ENCODE measurements around the gene PIGQ. TPM values are rescaled to one million over a fixed set of nuclear protein-coding genes. Genes with fewer than 3 reads are reported as not detected.
A peak's percentile ranks its signal among the peaks of the same experiment; 100 is the strongest.

PIGQ gene
- total RNA-seq, 1 experiment from 2014 or later = 72.5 TPM

DNA sequence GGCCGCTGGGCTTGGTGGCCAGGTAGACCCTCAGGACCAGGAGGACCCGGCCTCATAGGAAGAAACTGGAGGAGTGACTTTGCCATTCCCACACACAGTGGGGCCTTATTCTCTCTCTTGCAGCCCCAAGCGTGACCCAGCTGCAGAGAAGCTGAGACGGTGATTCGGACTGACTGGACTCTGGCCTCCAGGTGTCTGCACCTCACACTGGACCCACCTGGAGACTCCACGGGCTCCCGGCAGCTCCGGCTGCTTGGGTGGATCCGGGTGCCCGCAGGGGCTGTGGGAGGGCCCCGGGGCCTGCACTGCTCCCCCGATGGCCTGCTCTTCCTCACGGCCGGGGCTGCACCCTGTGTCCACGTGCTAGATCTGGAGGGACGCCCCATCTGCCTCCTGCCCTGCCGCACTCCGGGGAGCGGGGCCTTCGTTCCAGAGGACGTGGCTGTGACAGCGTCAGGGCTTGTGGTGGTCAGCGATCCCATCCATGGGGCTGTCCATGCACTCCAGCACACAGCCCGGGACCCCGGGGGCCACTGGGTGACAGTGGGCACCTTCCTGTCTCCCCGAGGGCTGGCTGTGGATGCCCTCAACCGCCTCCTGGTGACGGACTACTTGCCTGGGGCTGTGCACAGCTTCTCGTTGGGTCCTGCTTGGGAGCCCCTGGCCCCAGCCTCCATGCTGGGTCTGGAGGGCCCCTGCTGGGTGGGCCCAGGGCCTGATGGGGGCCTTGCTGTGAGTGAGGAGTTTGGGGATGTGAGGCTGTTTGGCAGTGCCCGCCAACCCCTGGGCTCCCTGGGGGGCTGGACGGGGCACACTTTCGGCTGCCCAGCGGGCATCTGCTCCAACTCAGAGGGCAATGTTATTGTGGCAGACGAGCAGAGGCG, 2.2 kb upstream of the PIGQ start:
- no TSS peak for BruUV-seq (replicated peaks)
- no peak overlapping the region for H3K27ac ChIP-seq
- no peak overlapping the region for H2AFZ ChIP-seq
- H3K9me2 ChIP-seq (ENCODE audit: insufficient read depth) = no peaks in the 10 kb centered on the region
- H3K79me2 ChIP-seq (ENCODE audit: low read depth) = peaks cover 17% of the 10 kb centered on the region
- no peaks in the 10 kb centered on the region; the same call in 1 of the 2 replicates for H3F3A ChIP-seq (ENCODE audit: insufficient read depth, low read depth)
- no peaks in the 10 kb centered on the region for H3K9me3 ChIP-seq (ENCODE audit: insufficient read depth, low read depth)
- no peak for TF ChIP-seq EZH2 (IDR thresholded peaks at IDR 0.05; ENCODE audit: low read depth)
- no peaks in the 10 kb centered on the region for H3K27me3 ChIP-seq (ENCODE audit: insufficient read depth, low read depth)
- H3K36me3 ChIP-seq (ENCODE audit: low read depth) = no peaks in the 10 kb centered on the region
- CTCF ChIA-PET = no interaction called here
- POLR2A ChIA-PET (ENCODE audit: unreplicated experiment) = no interaction called here
- no peak overlapping the region for H3K4me3 ChIP-seq
- peaks cover 15% of the 10 kb centered on the region for H3K4me1 ChIP-seq (replicated peaks; ENCODE audit: insufficient read depth)
- peaks cover 5% of the 10 kb centered on the region; the same call in 1 of the 2 replicates for H4K20me1 ChIP-seq (ENCODE audit: insufficient read depth)
- intact Hi-C loops (cut with micrococcal nuclease; ENCODE audit: unreplicated experiment) = loop anchor here (2.0 kb wide), 1 partner anchor 33 kb away; no protein-coding TSS in a partner anchor
- no peak for DNase-seq
- H3K4me2 ChIP-seq = no peak overlapping the region

DNA sequence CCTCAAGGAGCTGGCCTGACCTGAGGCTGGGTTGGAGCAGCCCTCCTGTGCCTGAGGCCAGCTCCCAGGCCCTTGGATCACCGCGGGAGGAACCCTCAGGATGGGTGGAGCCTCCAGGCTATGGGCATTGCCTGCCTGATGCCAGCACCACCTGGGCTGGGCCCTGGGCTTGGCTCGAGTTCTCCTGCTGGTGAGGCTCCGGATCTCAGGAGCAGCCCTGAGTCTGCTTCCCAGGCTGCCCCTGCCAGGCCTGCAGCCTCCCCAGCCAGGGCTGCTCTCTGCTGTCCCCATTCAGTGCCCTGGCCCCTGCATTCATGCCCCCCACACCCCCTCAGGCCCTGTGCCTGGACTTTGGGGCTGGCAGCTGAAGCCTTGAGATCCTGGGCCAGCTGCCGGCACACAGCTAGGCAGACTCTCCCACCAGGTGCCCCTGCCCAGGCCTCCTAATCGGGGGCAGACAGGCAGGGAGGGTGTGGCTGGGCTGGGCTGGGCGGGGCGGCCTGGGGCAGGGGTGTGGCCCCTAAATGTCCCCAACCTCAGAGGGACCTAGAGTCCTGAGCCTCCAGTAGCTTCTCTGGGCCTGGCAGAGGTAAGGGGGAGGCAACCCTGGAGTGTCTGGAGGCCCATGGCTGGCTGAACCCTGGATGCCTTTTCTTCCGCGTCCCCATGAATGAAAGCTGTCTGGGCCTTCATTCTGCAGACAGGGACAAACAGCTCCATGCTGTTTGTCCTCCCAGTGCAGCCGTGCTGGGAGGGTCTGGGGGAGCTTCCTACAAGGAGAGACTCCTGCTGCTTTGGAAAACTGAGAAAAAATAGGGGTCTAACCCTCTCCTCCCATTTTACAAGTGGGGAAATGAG, 1.1 kb upstream of the PIGQ start:
- no peaks in the 10 kb centered on the region for H3K9me3 ChIP-seq (ENCODE audit: insufficient read depth, low read depth)
- peaks cover 5% of the 10 kb centered on the region; the same call in 1 of the 2 replicates for H4K20me1 ChIP-seq (ENCODE audit: insufficient read depth)
- no peaks in the 10 kb centered on the region; the same call in 1 of the 2 replicates for H3F3A ChIP-seq (ENCODE audit: insufficient read depth, low read depth)
- peaks cover 11% of the 10 kb centered on the region for H3K4me1 ChIP-seq (replicated peaks; ENCODE audit: insufficient read depth)
- H3K79me2 ChIP-seq (ENCODE audit: low read depth) = peaks cover 17% of the 10 kb centered on the region
- H3K9me2 ChIP-seq (ENCODE audit: insufficient read depth) = no peaks in the 10 kb centered on the region
- H3K27ac ChIP-seq = no peak overlapping the region
- CTCF ChIA-PET = no interaction called here
- intact Hi-C loops (cut with micrococcal nuclease; ENCODE audit: unreplicated experiment) = loop anchor here (2.0 kb wide), 1 partner anchor 34 kb away; no protein-coding TSS in a partner anchor
- no peak overlapping the region for H2AFZ ChIP-seq
- peak overlapping the region; percentile 87 for H3K4me2 ChIP-seq
- POLR2A ChIA-PET (ENCODE audit: unreplicated experiment) = interaction anchor here (0.6 to 0.9 kb wide), 2 partner anchors 33 to 113 kb away, joined by 5 to 7 read pairs; no protein-coding TSS in a partner anchor
- TF ChIP-seq, protein P1, sequence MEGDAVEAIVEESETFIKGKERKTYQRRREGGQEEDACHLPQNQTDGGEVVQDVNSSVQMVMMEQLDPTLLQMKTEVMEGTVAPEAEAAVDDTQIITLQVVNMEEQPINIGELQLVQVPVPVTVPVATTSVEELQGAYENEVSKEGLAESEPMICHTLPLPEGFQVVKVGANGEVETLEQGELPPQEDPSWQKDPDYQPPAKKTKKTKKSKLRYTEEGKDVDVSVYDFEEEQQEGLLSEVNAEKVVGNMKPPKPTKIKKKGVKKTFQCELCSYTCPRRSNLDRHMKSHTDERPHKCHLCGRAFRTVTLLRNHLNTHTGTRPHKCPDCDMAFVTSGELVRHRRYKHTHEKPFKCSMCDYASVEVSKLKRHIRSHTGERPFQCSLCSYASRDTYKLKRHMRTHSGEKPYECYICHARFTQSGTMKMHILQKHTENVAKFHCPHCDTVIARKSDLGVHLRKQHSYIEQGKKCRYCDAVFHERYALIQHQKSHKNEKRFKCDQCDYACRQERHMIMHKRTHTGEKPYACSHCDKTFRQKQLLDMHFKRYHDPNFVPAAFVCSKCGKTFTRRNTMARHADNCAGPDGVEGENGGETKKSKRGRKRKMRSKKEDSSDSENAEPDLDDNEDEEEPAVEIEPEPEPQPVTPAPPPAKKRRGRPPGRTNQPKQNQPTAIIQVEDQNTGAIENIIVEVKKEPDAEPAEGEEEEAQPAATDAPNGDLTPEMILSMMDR (conservative IDR thresholded peaks at IDR 0.05) = no peak
- TF ChIP-seq EZH2 (IDR thresholded peaks at IDR 0.05; ENCODE audit: low read depth) = no peak
- peak overlapping the region; percentile 66; the same call in 1 of the 2 replicates for H3K4me3 ChIP-seq
- H3K36me3 ChIP-seq (ENCODE audit: low read depth) = no peaks in the 10 kb centered on the region
- DNase-seq = peak in 1 of 2 experiments; percentile 58
- BruUV-seq (replicated peaks) = no TSS peak
- H3K27me3 ChIP-seq (ENCODE audit: insufficient read depth, low read depth) = no peaks in the 10 kb centered on the region

DNA sequence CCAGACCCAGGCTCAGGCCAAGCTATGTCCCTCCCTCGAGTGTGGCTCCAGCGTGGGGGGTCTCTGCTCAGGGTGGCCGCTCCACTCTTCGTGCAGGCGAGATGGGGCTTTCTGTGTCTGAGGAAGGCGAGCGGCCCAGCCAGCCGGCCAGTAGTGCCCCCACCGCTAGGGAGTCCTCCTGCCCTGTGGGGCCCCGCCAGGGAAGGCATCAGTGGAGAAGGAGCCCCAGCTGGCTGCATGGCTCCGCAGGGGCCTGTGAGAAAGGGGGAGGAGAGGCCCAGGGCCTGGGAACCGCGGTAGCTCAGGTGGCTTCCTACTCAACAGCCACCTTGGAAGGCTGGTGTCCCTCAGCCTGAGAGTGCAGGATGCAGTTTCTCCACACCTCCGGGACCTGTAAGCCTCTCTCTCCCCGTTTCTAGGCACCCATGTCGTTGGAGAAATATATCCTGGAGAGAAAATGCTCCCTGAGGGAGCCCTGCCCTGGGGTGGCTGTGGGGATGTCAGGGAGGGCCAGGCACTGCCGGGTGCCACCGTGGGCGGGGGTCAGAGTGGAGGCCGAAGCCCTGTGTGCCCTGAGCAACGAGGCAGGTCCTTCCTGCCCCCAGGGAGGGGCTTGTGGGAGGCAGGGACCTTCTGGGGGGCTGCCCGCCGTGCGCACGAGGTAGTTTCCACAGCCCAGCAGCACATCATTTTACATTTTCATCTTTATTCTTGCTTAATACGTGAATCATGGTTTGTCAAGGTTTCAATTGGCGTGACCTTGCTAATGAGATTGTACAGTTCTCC, 3.3 kb downstream of the PIGQ start:
- no peak overlapping the region for H3K4me2 ChIP-seq
- no peaks in the 10 kb centered on the region; the same call in 1 of the 2 replicates for H3F3A ChIP-seq (ENCODE audit: insufficient read depth, low read depth)
- ChIA-PET CTCF (no interaction called here), POLR2A (ENCODE audit: unreplicated experiment) (no interaction called here)
- H3K4me3 ChIP-seq = no peak overlapping the region
- H3K79me2 ChIP-seq (ENCODE audit: low read depth) = peaks cover 17% of the 10 kb centered on the region
- no peak for DNase-seq
- intact Hi-C loops (cut with micrococcal nuclease; ENCODE audit: unreplicated experiment) = no loop called here
- H3K4me1 ChIP-seq (replicated peaks; ENCODE audit: insufficient read depth) = peaks cover 11% of the 10 kb centered on the region
- H3K27me3 ChIP-seq (ENCODE audit: insufficient read depth, low read depth) = no peaks in the 10 kb centered on the region
- H3K9me3 ChIP-seq (ENCODE audit: insufficient read depth, low read depth) = no peaks in the 10 kb centered on the region
- H3K27ac ChIP-seq = no peak overlapping the region
- no peak for TF ChIP-seq EZH2 (IDR thresholded peaks at IDR 0.05; ENCODE audit: low read depth)
- TF ChIP-seq, protein P1 (conservative IDR thresholded peaks at IDR 0.05) = no peak
- H2AFZ ChIP-seq = no peak overlapping the region
- no peaks in the 10 kb centered on the region for H3K36me3 ChIP-seq (ENCODE audit: low read depth)
- peaks cover 5% of the 10 kb centered on the region; the same call in 1 of the 2 replicates for H4K20me1 ChIP-seq (ENCODE audit: insufficient read depth)
- H3K9me2 ChIP-seq (ENCODE audit: insufficient read depth) = no peaks in the 10 kb centered on the region
- no TSS peak for BruUV-seq (replicated peaks)

All from PC-9 (cell line).